Uterus (tissue), 2 donors: ENCODE measurements around the gene COL9A3.

ENCODE experiments used
- CTCF ChIP-seq, 4 experiments: fragments of 200-600 bp in 2 of 4; fragments of 450-650 bp in 2 of 4; sonication (generic) in 2 of 4; IDR thresholded peaks; one replicate each; pipeline ENCODE4 v1.5.1; 2016 to 2019; ENCODE audit warnings: antibody characterized with exemption in 4 of 4, mild to moderate bottlenecking in 2 of 4, moderate library complexity in 1 of 4
- POLR2A ChIP-seq, 2 donors: fragments of 450-650 bp; IDR thresholded peaks; one replicate each; pipeline ENCODE4 v1.6.1; 2016; ENCODE audit warnings: antibody characterized with exemption in 2 of 2, mild to moderate bottlenecking in 1 of 2, moderate library complexity in 1 of 2

- TF ChIP-seq POLR2A (IDR thresholded peaks at IDR 0.05) = no peak
- no peak for TF ChIP-seq CTCF (IDR thresholded peaks at IDR 0.05)
Observed at GRCh38 chr20:62790075-62790474, 26.8 kb upstream of the COL9A3 start.
